MCF 10A (cell line): ENCODE measurements around the gene SMURF1. TPM values are rescaled to one million over a fixed set of nuclear protein-coding genes. Genes with fewer than 3 reads are reported as not detected.

Source experiments
- BruUV-seq: library from RNA; stranded (reverse); fragments of 400-500 nt; replicated peaks from 2 replicates; lab custom pipeline; 2021; lab: Mats Ljungman, UMichigan
- CTCF ChIA-PET: fragments of 300-600 bp; sonication (Branson Sonifier 250); formaldehyde crosslinking; extraction: SDS; loops from one replicate; lab custom pipeline; 2021; ENCODE audit warnings: antibody characterized with exemption, inconsistent platforms; lab: Yijun Ruan, JAX
- POLR2A ChIA-PET: fragments of 300-600, 350-650 bp; sonication (Branson Sonifier 250); formaldehyde crosslinking; extraction: SDS; loops from one replicate; lab custom pipeline; 2020; ENCODE audit warnings: antibody characterized with exemption, inconsistent platforms; lab: Yijun Ruan, JAX
- DNase-seq: peaks from one replicate; pipeline ENCODE4 v3.0.0-alpha.2; 2018; ENCODE audit not compliant: unreplicated experiment
- H3K27ac Mint-ChIP-seq: one replicate; pipeline ENCODE4 v1.8.0; 2022; ENCODE audit warnings: mild to moderate bottlenecking, low read depth, mixed read lengths; ENCODE audit not compliant: unreplicated experiment
- H3K27me3 Mint-ChIP-seq: one replicate; pipeline ENCODE4 v1.8.0; 2022; ENCODE audit warnings: mixed read lengths; ENCODE audit not compliant: insufficient read depth, unreplicated experiment
- H3K36me3 Mint-ChIP-seq: one replicate; pipeline ENCODE4 v1.8.0; 2022; ENCODE audit warnings: mild to moderate bottlenecking, moderate library complexity, mixed read lengths; ENCODE audit not compliant: insufficient read depth, unreplicated experiment
- H3K4me1 Mint-ChIP-seq: one replicate; pipeline ENCODE4 v1.8.0; 2022; ENCODE audit warnings: mixed read lengths; ENCODE audit not compliant: insufficient read depth, unreplicated experiment
- H3K4me3 Mint-ChIP-seq: one replicate; pipeline ENCODE4 v1.8.0; 2022; ENCODE audit warnings: mild to moderate bottlenecking, moderate library complexity, mixed read lengths; ENCODE audit not compliant: unreplicated experiment
- H3K9me3 Mint-ChIP-seq: one replicate; pipeline ENCODE4 v1.8.0; 2022; ENCODE audit warnings: mixed read lengths; ENCODE audit not compliant: unreplicated experiment
- intact Hi-C: fragments of 100-400 bp; cut with micrococcal nuclease; formaldehyde crosslinking; loops from 2 replicates; pipeline ENCODE4 v1.14.1; 2022
- total RNA-seq: library from RNA; stranded (reverse); gene quantifications from 2 replicates; pipeline ENCODE4 v1.2.3, GENCODE V29; 2022
- TF ChIP-seq, protein P1 (sequence below): fragments of 200-600 bp; IDR thresholded peaks from one replicate; pipeline ENCODE4 v1.8.0; 2022; ENCODE audit warnings: antibody characterized with exemption, mild to moderate bottlenecking; ENCODE audit not compliant: unreplicated experiment

SMURF1 gene
- total RNA-seq, 1 experiment from 2014 or later: 19.9 TPM

DNA sequence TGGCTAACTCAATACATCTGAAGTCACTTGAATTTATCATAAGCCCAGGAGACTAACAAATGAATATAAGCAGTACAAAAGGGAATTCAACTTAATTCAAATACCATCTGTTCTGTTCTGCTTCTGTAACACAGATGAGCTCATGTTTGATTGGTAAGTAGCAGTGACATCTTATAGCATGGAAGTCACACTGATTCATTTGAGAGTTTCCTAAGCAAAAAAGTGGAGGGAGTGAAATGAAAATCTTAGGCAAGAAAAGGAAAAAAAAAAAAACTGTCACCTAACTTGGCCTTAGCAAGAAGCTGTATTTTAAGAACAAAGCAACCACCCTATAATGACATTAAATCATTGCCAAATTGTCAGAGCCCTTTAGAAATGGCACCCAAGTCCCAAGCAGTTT lies 49.5 kb downstream of the SMURF1 start:
- intact Hi-C loops: no loop called here
- no TSS peak for BruUV-seq
- ChIA-PET CTCF (interaction anchor here (1.2 kb wide), 1 partner anchor 9 kb away, joined by 4 read pairs; no protein-coding TSS in a partner anchor), POLR2A (interaction anchor here (0.6 kb wide), 2 partner anchors 40 to 182 kb away, joined by 3 read pairs; no protein-coding TSS in a partner anchor)
- no peaks in the 10 kb centered on the region for H3K9me3 Mint-ChIP-seq
- no peak overlapping the region for H3K27ac Mint-ChIP-seq
- TF ChIP-seq, protein P1, sequence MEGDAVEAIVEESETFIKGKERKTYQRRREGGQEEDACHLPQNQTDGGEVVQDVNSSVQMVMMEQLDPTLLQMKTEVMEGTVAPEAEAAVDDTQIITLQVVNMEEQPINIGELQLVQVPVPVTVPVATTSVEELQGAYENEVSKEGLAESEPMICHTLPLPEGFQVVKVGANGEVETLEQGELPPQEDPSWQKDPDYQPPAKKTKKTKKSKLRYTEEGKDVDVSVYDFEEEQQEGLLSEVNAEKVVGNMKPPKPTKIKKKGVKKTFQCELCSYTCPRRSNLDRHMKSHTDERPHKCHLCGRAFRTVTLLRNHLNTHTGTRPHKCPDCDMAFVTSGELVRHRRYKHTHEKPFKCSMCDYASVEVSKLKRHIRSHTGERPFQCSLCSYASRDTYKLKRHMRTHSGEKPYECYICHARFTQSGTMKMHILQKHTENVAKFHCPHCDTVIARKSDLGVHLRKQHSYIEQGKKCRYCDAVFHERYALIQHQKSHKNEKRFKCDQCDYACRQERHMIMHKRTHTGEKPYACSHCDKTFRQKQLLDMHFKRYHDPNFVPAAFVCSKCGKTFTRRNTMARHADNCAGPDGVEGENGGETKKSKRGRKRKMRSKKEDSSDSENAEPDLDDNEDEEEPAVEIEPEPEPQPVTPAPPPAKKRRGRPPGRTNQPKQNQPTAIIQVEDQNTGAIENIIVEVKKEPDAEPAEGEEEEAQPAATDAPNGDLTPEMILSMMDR: no peak
- peaks cover 27% of the 10 kb centered on the region for H3K4me1 Mint-ChIP-seq
- H3K4me3 Mint-ChIP-seq: no peak overlapping the region
- no peak for DNase-seq
- no peaks in the 10 kb centered on the region for H3K27me3 Mint-ChIP-seq
- peaks cover 6% of the 10 kb centered on the region for H3K36me3 Mint-ChIP-seq

DNA sequence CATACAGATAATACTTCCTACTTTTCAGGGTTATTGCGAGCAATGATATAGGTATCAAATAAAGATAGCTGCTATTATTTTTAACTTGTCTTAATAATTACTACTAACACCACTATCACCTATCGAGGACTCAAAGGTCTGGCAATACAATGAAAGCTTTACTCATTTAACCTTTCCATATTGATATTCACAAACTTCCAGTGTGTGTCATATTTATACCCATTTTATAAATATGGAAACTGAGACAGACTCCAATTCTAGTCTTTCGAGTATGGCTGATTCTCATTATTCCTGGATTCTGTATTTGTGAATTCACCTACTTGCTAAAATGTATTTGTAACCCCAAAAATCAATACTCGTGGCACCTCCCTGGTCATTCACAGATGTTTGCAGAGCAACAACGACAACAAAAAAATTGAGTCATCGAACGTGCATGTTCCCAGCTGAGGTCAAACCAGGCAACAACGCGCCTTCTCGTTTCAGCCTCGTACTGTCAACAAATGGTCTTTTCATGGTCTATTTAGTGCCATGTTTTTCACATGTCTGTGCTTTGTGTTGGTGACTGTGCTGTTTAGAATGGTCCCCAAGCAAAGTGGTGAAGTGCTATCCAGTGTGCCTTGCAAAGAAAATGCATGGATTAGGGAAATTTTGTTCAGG lies 51.7 kb downstream of the SMURF1 start:
- H3K4me1 Mint-ChIP-seq: peaks cover 12% of the 10 kb centered on the region
- BruUV-seq: no TSS peak
- intact Hi-C loops: no loop called here
- H3K36me3 Mint-ChIP-seq: peaks cover 12% of the 10 kb centered on the region
- H3K9me3 Mint-ChIP-seq: no peaks in the 10 kb centered on the region
- H3K27me3 Mint-ChIP-seq: no peaks in the 10 kb centered on the region
- H3K4me3 Mint-ChIP-seq: no peak overlapping the region
- H3K27ac Mint-ChIP-seq: no peak overlapping the region
- CTCF ChIA-PET: no interaction called here
- POLR2A ChIA-PET: interaction anchor here (1.2 to 1.9 kb wide), 2 partner anchors 13 to 52 kb away, joined by 4 read pairs; no protein-coding TSS in a partner anchor
- TF ChIP-seq, protein P1: no peak
- DNase-seq: no peak

DNA sequence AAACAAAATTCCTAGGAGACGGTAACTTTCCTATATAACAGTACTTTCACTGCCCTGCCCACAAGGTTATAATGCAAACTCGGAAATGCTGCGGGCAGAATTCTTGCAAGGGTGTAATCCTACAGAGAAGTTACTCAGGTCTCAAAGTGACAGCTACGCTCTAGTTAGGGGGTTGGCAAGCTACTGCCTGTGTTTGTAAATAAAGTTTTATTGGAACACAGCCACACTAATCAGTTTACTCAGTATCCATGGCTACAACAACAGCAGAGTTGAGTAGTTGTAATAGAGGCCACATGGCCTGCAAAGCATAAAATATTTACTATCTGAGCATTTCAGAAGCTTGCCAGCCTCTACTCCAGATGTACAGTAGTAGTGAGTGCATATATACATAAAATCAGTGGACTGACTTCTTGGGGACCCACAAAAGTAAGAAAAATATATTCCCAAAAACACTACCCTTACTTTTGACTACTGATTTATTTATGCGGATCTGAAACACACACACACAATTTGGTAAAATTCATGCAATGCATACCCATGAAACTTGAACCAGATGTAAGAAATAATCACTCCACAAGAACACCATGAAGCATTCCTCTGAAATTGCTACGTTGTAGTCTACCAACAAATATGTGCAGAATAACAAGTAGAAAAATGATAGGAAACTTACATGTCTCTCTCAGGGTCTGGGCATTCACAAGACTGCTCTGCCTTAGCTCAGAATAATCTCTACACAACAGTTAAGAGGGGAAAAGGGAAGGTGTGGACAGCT lies 53.0 kb downstream of the SMURF1 start:
- BruUV-seq: no TSS peak
- Mint-ChIP-seq H3K4me1 (no peaks in the 10 kb centered on the region), H3K9me3 (no peaks in the 10 kb centered on the region), H3K27ac (no peak overlapping the region), H3K27me3 (no peaks in the 10 kb centered on the region), H3K4me3 (no peak overlapping the region), H3K36me3 (peaks cover 13% of the 10 kb centered on the region)
- DNase-seq: no peak
- CTCF ChIA-PET: interaction anchor here (0.6 kb wide), 1 partner anchor 1986 kb away, joined by 3 read pairs; no protein-coding TSS in a partner anchor
- POLR2A ChIA-PET: interaction anchor here (1.2 kb wide), 1 partner anchor 11 kb away, joined by 4 read pairs; no protein-coding TSS in a partner anchor
- TF ChIP-seq, protein P1: no peak
- intact Hi-C loops: no loop called here

- intact Hi-C loops: no loop called here
- TF ChIP-seq, protein P1: no peak
- CTCF ChIA-PET: interaction anchor here (0.6 kb wide), 1 partner anchor 1987 kb away, joined by 3 read pairs; no protein-coding TSS in a partner anchor
- POLR2A ChIA-PET: no interaction called here
- H3K27me3 Mint-ChIP-seq: no peaks in the 10 kb centered on the region
- no peaks in the 10 kb centered on the region for H3K9me3 Mint-ChIP-seq
- peaks cover 17% of the 10 kb centered on the region for H3K36me3 Mint-ChIP-seq
- H3K27ac Mint-ChIP-seq: no peak overlapping the region
- no peak for DNase-seq
- no peak overlapping the region for H3K4me3 Mint-ChIP-seq
- BruUV-seq: no TSS peak
- H3K4me1 Mint-ChIP-seq: no peaks in the 10 kb centered on the region
These were observed 53.8 kb downstream of the SMURF1 start for GRCh38 chr7:99089914-99090629.
